Fibroblast of mammary gland (primary cell): ENCODE measurements around the gene PLEKHA6.

Source experiments
- DNase-seq: peaks from one replicate; pipeline ENCODE4 v3.0.0-alpha.2; 2010; ENCODE audit warnings: low read depth
- H3K4me3 ChIP-seq: 2 replicates; pipeline ENCODE4 v1.5.1; 2011; ENCODE audit warnings: low read depth, mild to moderate bottlenecking, low read length, moderate library complexity; ENCODE audit not compliant: control insufficient read depth
- CTCF ChIP-seq: conservative IDR thresholded peaks from 2 replicates; pipeline ENCODE4 v1.5.1; 2011; ENCODE audit warnings: low read depth, low read length, inconsistent platforms; ENCODE audit not compliant: control insufficient read depth, insufficient read depth

PLEKHA6 gene

GRCh38 chr1:204207136-204207616 is 152.6 kb downstream of the PLEKHA6 start:
- no peak overlapping the region for H3K4me3 ChIP-seq
- DNase-seq, result peak; percentile 18
- peak; percentile 86 for TF ChIP-seq CTCF

- H3K4me3 ChIP-seq, result no peak overlapping the region
- peak; percentile 43 for DNase-seq
- peak; percentile 19 for TF ChIP-seq CTCF
Observed at GRCh38 chr1:204206121-204206520, 153.6 kb downstream of the PLEKHA6 start.

GRCh38 chr1:204205486-204205885 is 154.2 kb downstream of the PLEKHA6 start:
- H3K4me3 ChIP-seq, result no peak overlapping the region
- no peak for TF ChIP-seq CTCF
- DNase-seq, result no peak

GRCh38 chr1:204204944-204205343 is 154.8 kb downstream of the PLEKHA6 start:
- H3K4me3 ChIP-seq, result no peak overlapping the region
- no peak for DNase-seq
- no peak for TF ChIP-seq CTCF

- DNase-seq, result no peak
- no peak for TF ChIP-seq CTCF
- no peak overlapping the region for H3K4me3 ChIP-seq
Observed at GRCh38 chr1:204203206-204203767, 156.4 kb downstream of the PLEKHA6 start.

GRCh38 chr1:204202481-204202880 is 157.2 kb downstream of the PLEKHA6 start:
- no peak for DNase-seq
- no peak for TF ChIP-seq CTCF
- no peak overlapping the region for H3K4me3 ChIP-seq
